ENCODE data around the gene RNASE3.
"Not testable (repeated sequence)": the region's sequence is repeated elsewhere in the genome, so short reads cannot be mapped to it uniquely, and the experiment has no call there.

The RNASE3 gene

GRCh38 chr14:20905676-20906075, 14.5 kb downstream of the RNASE3 start:
- no peak for DNase-seq (ENCODE audit: extremely low spot score)
- ChIA-PET CTCF (interaction anchor here (1.7 kb wide), 1 partner anchor 48 kb away, joined by 5 read pairs; no protein-coding TSS in a partner anchor), POLR2A (no interaction called here)
- no peak for TF ChIP-seq HDGF (IDR thresholded peaks at IDR 0.05; ENCODE audit: borderline replicate concordance)
- no peak for TF ChIP-seq SUZ12 (IDR thresholded peaks at IDR 0.05)
- no peak for TF ChIP-seq ELF4 (IDR thresholded peaks at IDR 0.05)
- TF ChIP-seq BHLHE40 (IDR thresholded peaks at IDR 0.05; ENCODE audit: borderline replicate concordance): no peak
- TF ChIP-seq NFRKB (IDR thresholded peaks at IDR 0.05): no peak
- no peak for TF ChIP-seq CTBP1 (IDR thresholded peaks at IDR 0.05; ENCODE audit: borderline replicate concordance)
- no peak for TF ChIP-seq L3MBTL2 (conservative IDR thresholded peaks at IDR 0.05)
- no peak for TF ChIP-seq ZNF384 (IDR thresholded peaks at IDR 0.05)

- no peak for DNase-seq (ENCODE audit: extremely low spot score)
- POLR2A ChIA-PET: no interaction called here
- CTCF ChIA-PET: no interaction called here
- TF ChIP-seq FOXK2 (IDR thresholded peaks at IDR 0.05): no peak
- TF ChIP-seq FOXM1 (IDR thresholded peaks at IDR 0.05; ENCODE audit: borderline replicate concordance): no peak
- no peak for TF ChIP-seq ARNT (IDR thresholded peaks at IDR 0.05)
- TF ChIP-seq BHLHE40 (IDR thresholded peaks at IDR 0.05; ENCODE audit: borderline replicate concordance): no peak
- no peak for TF ChIP-seq TARDBP (IDR thresholded peaks at IDR 0.05)
- TF ChIP-seq FOXA1 (IDR thresholded peaks at IDR 0.05): no peak
- TF ChIP-seq HDGF (IDR thresholded peaks at IDR 0.05; ENCODE audit: borderline replicate concordance): no peak
- TF ChIP-seq SUZ12 (IDR thresholded peaks at IDR 0.05): no peak
- TF ChIP-seq L3MBTL2 (conservative IDR thresholded peaks at IDR 0.05): no peak
- no peak for TF ChIP-seq CTBP1 (IDR thresholded peaks at IDR 0.05; ENCODE audit: borderline replicate concordance)
- no peak for TF ChIP-seq SP1 (IDR thresholded peaks at IDR 0.05)
Observed at GRCh38 chr14:20907214-20907613, 16.0 kb downstream of the RNASE3 start.

DNA sequence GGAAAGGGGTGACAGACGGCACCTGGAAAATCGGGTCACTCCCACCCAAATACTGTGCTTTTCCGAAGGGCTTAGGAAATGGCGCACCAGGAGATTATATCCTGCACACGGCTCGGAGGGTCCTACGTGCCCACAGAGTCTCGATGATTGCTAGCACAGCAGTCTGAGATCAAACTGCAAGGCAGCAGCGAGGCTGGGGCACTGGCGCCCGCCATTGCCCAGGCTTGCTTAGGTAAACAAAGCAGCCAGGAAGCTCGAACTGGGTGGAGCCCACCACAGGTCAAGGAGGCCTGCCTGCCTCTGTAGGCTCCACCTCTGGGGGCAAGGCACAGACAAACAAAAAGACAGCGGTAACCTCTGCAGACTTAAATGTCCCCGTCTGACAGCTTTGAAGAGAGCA, 19.6 kb downstream of the RNASE3 start:
- POLR2A ChIA-PET; DNase-seq (ENCODE audit: extremely low spot score); CTCF ChIA-PET: not testable (repeated sequence)

DNA sequence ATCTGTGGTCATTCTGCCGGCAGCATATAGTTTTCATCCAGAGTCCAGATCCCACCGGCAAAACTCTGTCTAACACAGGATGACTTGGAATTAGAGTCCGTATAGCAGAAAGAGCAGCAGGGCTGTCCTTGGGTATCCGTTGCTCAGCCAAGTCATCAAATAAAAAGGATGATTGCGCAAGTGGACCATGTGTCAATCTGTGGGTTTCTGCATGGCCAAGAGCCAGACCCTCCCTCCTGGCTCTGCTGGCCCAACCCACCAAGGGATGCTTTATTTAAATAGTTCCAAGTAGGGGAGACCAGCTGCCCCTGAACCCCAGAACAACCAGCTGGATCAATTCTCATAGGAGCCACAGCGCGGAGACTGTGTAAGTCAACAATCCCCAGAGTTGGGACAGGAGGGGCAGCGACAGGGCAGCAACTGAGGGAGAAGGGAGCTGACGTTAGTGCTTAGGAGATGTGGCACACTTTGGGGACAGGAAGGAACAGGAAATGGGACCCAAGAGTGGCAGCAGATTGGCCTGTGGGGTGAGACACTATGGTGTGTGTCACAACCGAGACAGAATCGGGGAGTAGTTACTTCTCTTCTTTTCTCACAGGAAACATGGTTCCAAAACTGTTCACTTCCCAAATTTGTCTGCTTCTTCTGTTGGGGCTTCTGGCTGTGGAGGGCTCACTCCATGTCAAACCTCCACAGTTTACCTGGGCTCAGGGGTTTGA, 28.0 kb downstream of the RNASE3 start:
- DNase-seq (ENCODE audit: extremely low spot score); CTCF ChIA-PET: not testable (repeated sequence)

GRCh38 chr14:20923766-20924297, 32.6 kb downstream of the RNASE3 start:
- CTCF ChIA-PET; DNase-seq (ENCODE audit: extremely low spot score); POLR2A ChIA-PET: not testable (repeated sequence)

More for the DNA sequence above, 28.0 kb downstream of the RNASE3 start:
- POLR2A ChIA-PET: not testable (repeated sequence)

DNA sequence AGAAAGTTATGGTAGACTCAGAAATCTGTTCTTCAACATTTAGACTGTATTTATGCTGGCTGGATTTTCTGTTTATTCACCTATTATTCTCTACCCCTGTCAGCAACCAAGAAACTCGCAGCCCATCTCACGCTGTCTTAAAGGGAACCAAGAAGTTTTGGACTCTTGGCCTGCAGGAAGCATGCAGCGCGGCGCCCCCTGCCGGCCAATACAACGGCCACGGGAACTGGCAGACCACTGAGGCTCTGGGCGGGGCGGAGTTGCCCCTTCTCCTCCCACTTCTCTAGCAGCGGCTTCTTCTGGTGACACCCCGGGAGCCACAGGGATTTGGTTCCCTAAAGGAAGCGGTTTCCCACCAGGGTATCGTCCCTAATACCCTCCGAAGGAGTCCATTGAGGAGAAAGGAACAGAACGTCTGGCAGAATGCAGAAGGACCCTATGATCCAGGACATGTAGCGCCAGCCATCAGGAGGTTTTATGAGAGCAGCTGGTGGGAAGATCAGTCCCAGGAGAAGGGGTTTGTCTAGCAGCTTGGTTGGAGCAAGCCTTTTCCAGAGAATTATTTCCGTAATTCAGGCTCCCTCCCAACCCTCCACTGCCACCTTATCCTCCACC, 43.1 kb downstream of the RNASE3 start:
- peak; percentile 77 for DNase-seq (ENCODE audit: extremely low spot score)
- POLR2A ChIA-PET: no interaction called here
- no peak for TF ChIP-seq SUZ12 (IDR thresholded peaks at IDR 0.05)
- TF ChIP-seq FOXM1 (IDR thresholded peaks at IDR 0.05; ENCODE audit: borderline replicate concordance): no peak
- TF ChIP-seq FOXK2 (IDR thresholded peaks at IDR 0.05): no peak
- TF ChIP-seq LEF1 (IDR thresholded peaks at IDR 0.05; ENCODE audit: borderline replicate concordance): no peak
- TF ChIP-seq FOXA1 (IDR thresholded peaks at IDR 0.05): no peak
- no peak for TF ChIP-seq ELF4 (IDR thresholded peaks at IDR 0.05)
- TF ChIP-seq NFRKB (IDR thresholded peaks at IDR 0.05): no peak
- no peak for TF ChIP-seq SP1 (IDR thresholded peaks at IDR 0.05)
- TF ChIP-seq HDGF (IDR thresholded peaks at IDR 0.05; ENCODE audit: borderline replicate concordance): no peak
- TF ChIP-seq CTBP1 (IDR thresholded peaks at IDR 0.05; ENCODE audit: borderline replicate concordance): no peak
- TF ChIP-seq ZNF384 (IDR thresholded peaks at IDR 0.05): no peak
- no peak for TF ChIP-seq L3MBTL2 (conservative IDR thresholded peaks at IDR 0.05)
- TF ChIP-seq, protein P1, sequence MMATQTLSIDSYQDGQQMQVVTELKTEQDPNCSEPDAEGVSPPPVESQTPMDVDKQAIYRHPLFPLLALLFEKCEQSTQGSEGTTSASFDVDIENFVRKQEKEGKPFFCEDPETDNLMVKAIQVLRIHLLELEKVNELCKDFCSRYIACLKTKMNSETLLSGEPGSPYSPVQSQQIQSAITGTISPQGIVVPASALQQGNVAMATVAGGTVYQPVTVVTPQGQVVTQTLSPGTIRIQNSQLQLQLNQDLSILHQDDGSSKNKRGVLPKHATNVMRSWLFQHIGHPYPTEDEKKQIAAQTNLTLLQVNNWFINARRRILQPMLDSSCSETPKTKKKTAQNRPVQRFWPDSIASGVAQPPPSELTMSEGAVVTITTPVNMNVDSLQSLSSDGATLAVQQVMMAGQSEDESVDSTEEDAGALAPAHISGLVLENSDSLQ (IDR thresholded peaks at IDR 0.05): no peak
- no peak for TF ChIP-seq TARDBP (IDR thresholded peaks at IDR 0.05)
- TF ChIP-seq BHLHE40 (IDR thresholded peaks at IDR 0.05; ENCODE audit: borderline replicate concordance): no peak
- TF ChIP-seq ARNT (IDR thresholded peaks at IDR 0.05): no peak

DNA sequence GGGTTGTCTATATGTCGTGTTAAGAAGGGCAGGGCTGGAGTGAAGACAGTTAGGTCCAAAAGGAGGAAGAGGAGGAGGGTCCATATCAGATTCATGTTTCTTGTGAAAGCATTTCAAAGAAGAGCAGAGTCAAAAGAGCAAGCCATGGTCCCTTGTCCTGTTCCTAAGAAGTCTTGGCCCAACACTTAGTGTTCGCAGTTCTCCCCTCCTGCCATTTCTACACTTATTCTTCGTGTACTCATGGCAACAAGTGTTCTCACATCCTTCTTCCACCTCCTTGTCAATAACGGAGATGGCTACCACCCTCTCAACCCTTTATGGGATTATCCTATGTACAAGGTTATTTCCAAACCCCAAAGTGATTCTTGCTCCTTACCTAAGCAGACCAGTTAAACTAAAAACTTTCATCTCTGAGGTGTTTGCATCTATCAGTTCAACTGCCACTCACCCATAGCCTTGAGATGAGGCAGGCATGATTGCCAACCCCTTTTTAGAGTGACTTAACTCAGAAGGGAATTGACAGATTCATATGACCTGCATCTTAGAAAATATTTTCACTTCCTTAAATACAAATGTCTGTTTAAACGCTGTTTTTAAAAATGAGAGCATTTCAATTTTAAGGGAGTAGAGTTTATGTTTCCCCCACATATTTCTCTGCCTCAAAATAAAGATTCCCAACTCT, 44.3 kb downstream of the RNASE3 start:
- CTCF ChIA-PET: no interaction called here
- DNase-seq (ENCODE audit: extremely low spot score): no peak
- POLR2A ChIA-PET: no interaction called here
- TF ChIP-seq L3MBTL2 (conservative IDR thresholded peaks at IDR 0.05) (no peak), ARNT (IDR thresholded peaks at IDR 0.05) (no peak), LEF1 (IDR thresholded peaks at IDR 0.05; ENCODE audit: borderline replicate concordance) (no peak), SP1 (IDR thresholded peaks at IDR 0.05) (no peak), FOXM1 (IDR thresholded peaks at IDR 0.05; ENCODE audit: borderline replicate concordance) (no peak), NFRKB (IDR thresholded peaks at IDR 0.05) (no peak), HDGF (IDR thresholded peaks at IDR 0.05; ENCODE audit: borderline replicate concordance) (no peak), CTBP1 (IDR thresholded peaks at IDR 0.05; ENCODE audit: borderline replicate concordance) (no peak), FOXA1 (IDR thresholded peaks at IDR 0.05) (no peak), FOXK2 (IDR thresholded peaks at IDR 0.05) (no peak), SUZ12 (IDR thresholded peaks at IDR 0.05) (no peak), ZNF384 (IDR thresholded peaks at IDR 0.05) (no peak), ELF4 (IDR thresholded peaks at IDR 0.05) (no peak), BHLHE40 (IDR thresholded peaks at IDR 0.05; ENCODE audit: borderline replicate concordance) (no peak)

More for the DNA sequence above, 43.1 kb downstream of the RNASE3 start:
- CTCF ChIA-PET: no interaction called here
